ENCODE measurements around the gene SPI1. TPM values are rescaled to one million over a fixed set of nuclear protein-coding genes. Genes with fewer than 3 reads are reported as not detected.

The SPI1 gene
- total and polyA plus RNA-seq, 2 experiments from 2014 or later, result 0.30 TPM; not detected in 1

GRCh38 chr11:47306484-47306844 is 71.9 kb downstream of the SPI1 start:
- no peaks in the 10 kb centered on the region for H3K79me2 ChIP-seq (ENCODE audit: insufficient read depth)
- no peak overlapping the region for H2AFZ ChIP-seq
- TF ChIP-seq EZH2phosphoT487 (IDR thresholded peaks at IDR 0.05; ENCODE audit: insufficient read depth, low read depth) (no peak), EZH2 (IDR thresholded peaks at IDR 0.05; ENCODE audit: insufficient read depth, poor library complexity, severe bottlenecking) (no peak)
- in situ Hi-C loops (cut with MboI), result no loop called here
- no peaks in the 10 kb centered on the region for H3K27me3 ChIP-seq (replicated peaks; ENCODE audit: insufficient read depth)
- no peak for DNase-seq
- no peak overlapping the region for H3K4me2 ChIP-seq (ENCODE audit: unreplicated experiment)
- peaks cover 4% of the 10 kb centered on the region for H3K9me3 ChIP-seq (ENCODE audit: low read depth)
- no peaks in the 10 kb centered on the region for H3F3A ChIP-seq (ENCODE audit: insufficient read depth)
- no peak overlapping the region for H3K9ac ChIP-seq
- no peaks in the 10 kb centered on the region for H3K9me2 ChIP-seq (ENCODE audit: insufficient read depth)
- H3K4me3 ChIP-seq, result no peak overlapping the region
- WGBS, 2 experiments (ENCODE audit: low coverage in 1 of 2, low lambda C conversion rate in 2 of 2, missing lambda C conversion rate in 2 of 2), result 87 to 100% methylated on average over 1 of the region's 1 CpG
- peaks cover 66% of the 10 kb centered on the region for H3K36me3 ChIP-seq (ENCODE audit: low read depth)
- H3K27ac ChIP-seq, result no peak overlapping the region
- H3K4me1 ChIP-seq (ENCODE audit: insufficient read depth), result no peaks in the 10 kb centered on the region
- no peaks in the 10 kb centered on the region for H4K20me1 ChIP-seq (ENCODE audit: insufficient read depth)

DNA sequence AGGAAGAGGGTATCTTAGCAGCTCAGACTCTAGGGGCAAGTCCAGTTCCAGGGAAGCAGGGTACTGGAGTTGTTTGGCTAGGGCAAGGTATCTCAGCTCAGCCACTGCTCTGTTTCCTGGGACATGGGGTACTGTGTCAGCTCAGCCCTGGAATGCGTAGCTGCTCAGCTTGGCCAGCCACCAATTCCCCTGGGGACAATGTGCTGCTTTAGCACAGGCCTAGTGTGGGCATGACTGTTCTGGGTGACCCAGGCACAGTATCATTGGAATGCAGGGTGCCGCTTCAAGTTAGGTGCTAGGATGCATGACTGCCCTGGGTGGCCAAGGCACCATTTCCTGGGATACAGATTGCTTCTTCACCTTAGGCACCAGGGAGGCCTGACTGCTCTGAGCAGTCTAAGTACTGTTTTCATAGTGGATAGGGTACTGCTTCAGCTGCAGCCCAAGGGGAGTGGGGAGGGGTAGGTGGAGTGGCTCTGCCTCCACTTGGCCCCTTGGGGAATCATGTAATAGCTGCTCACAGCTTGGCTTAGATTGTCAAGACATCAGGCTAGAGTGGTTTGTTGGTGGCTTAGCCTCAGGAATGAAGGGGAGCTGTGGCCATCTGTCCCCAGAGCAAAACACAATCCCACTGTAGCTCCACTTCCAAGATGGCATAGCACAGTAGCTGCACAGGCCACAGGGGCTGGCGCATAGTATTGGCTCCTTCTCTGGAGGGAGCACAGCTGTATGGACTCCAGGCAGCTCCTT is 72.4 kb downstream of the SPI1 start:
- H2AFZ ChIP-seq, result no peak overlapping the region
- no peak for DNase-seq
- H3K79me2 ChIP-seq (ENCODE audit: insufficient read depth), result no peaks in the 10 kb centered on the region
- H3F3A ChIP-seq (ENCODE audit: insufficient read depth), result no peaks in the 10 kb centered on the region
- no peak for TF ChIP-seq EZH2 (IDR thresholded peaks at IDR 0.05; ENCODE audit: insufficient read depth, poor library complexity, severe bottlenecking)
- no peak for TF ChIP-seq EZH2phosphoT487 (IDR thresholded peaks at IDR 0.05; ENCODE audit: insufficient read depth, low read depth)
- WGBS, 2 experiments (ENCODE audit: low coverage in 1 of 2, low lambda C conversion rate in 2 of 2, missing lambda C conversion rate in 2 of 2), result 86 to 87% methylated on average over 3 of the region's 3 CpGs
- H3K27me3 ChIP-seq (replicated peaks; ENCODE audit: insufficient read depth), result no peaks in the 10 kb centered on the region
- H3K27ac ChIP-seq, result no peak overlapping the region
- no peak overlapping the region for H3K4me2 ChIP-seq (ENCODE audit: unreplicated experiment)
- H3K9ac ChIP-seq, result no peak overlapping the region
- H3K4me1 ChIP-seq (ENCODE audit: insufficient read depth), result no peaks in the 10 kb centered on the region
- in situ Hi-C loops (cut with MboI), result no loop called here
- H3K4me3 ChIP-seq, result no peak overlapping the region
- peaks cover 4% of the 10 kb centered on the region for H3K9me3 ChIP-seq (ENCODE audit: low read depth)
- no peaks in the 10 kb centered on the region for H3K9me2 ChIP-seq (ENCODE audit: insufficient read depth)
- H4K20me1 ChIP-seq (ENCODE audit: insufficient read depth), result no peaks in the 10 kb centered on the region
- H3K36me3 ChIP-seq (ENCODE audit: low read depth), result peaks cover 60% of the 10 kb centered on the region

Small RNAs within 50 kb of the gene (microRNA-seq; reads per million reads assigned to microRNA genes)
- gene MIR4487 (ENCODE audit: borderline number of aligned reads), result not detected

Small RNAs within 50 kb of the gene (small RNA-seq; reads per million reads assigned to genes)
- gene MIR4487 (ENCODE audit: low read depth, low replicate concordance), result not detected

Other genes with a start within 250 kb of the SPI1 start
- 105 and 131 TPM in 2 replicates for gene ARFGAP2, start 201.7 kb downstream of the SPI1 start, total RNA-seq (2014; rRNA removed; shearing (Covaris generic))
- 44.9 and 45.7 TPM in 2 replicates for gene ARFGAP2, start 201.7 kb downstream of the SPI1 start, polyA plus RNA-seq (2016; fragmentation: Nextera tagmentation; extraction: Ambion mirVana)
- gene PACSIN3, start 192.1 kb downstream of the SPI1 start, total RNA-seq (2014; rRNA removed; shearing (Covaris generic)), result 13.6 and 17.5 TPM in 2 replicates
- gene PACSIN3, start 192.1 kb downstream of the SPI1 start, polyA plus RNA-seq (2016; fragmentation: Nextera tagmentation; extraction: Ambion mirVana), result 9.7 and 12.6 TPM in 2 replicates
- gene DDB2, start 163.6 kb downstream of the SPI1 start, total RNA-seq (2014; rRNA removed; shearing (Covaris generic)), result 24.5 and 34.9 TPM in 2 replicates
- 40.3 and 41.3 TPM in 2 replicates for gene DDB2, start 163.6 kb downstream of the SPI1 start, polyA plus RNA-seq (2016; fragmentation: Nextera tagmentation; extraction: Ambion mirVana)
- 48.4 and 62.6 TPM in 2 replicates for gene ACP2, start 129.7 kb downstream of the SPI1 start, total RNA-seq (2014; rRNA removed; shearing (Covaris generic))
- gene ACP2, start 129.7 kb downstream of the SPI1 start, polyA plus RNA-seq (2016; fragmentation: Nextera tagmentation; extraction: Ambion mirVana), result 29.0 and 30.0 TPM in 2 replicates
- 2.7 and 7.2 TPM in 2 replicates for gene NR1H3, start 120.6 kb downstream of the SPI1 start, total RNA-seq (2014; rRNA removed; shearing (Covaris generic))
- gene NR1H3, start 120.6 kb downstream of the SPI1 start, polyA plus RNA-seq (2016; fragmentation: Nextera tagmentation; extraction: Ambion mirVana), result 4.9 and 5.1 TPM in 2 replicates
- 17.4 and 20.4 TPM in 2 replicates for gene MADD, start 108.4 kb downstream of the SPI1 start, total RNA-seq (2014; rRNA removed; shearing (Covaris generic))
- 8.6 and 9.9 TPM in 2 replicates for gene MADD, start 108.4 kb downstream of the SPI1 start, polyA plus RNA-seq (2016; fragmentation: Nextera tagmentation; extraction: Ambion mirVana)
- gene MYBPC3, start 25.8 kb downstream of the SPI1 start, total RNA-seq (2014; rRNA removed; shearing (Covaris generic)), result not detected in 2 replicates
- gene MYBPC3, start 25.8 kb downstream of the SPI1 start, polyA plus RNA-seq (2016; fragmentation: Nextera tagmentation; extraction: Ambion mirVana), result 0.08 TPM in 1 of 2 replicates, not detected in the other
- 183 and 189 TPM in 2 replicates for gene SLC39A13, start 30.0 kb upstream of the SPI1 start, total RNA-seq (2014; rRNA removed; shearing (Covaris generic))
- 175 and 183 TPM in 2 replicates for gene SLC39A13, start 30.0 kb upstream of the SPI1 start, polyA plus RNA-seq (2016; fragmentation: Nextera tagmentation; extraction: Ambion mirVana)
- gene PSMC3, start 47.9 kb upstream of the SPI1 start, total RNA-seq (2014; rRNA removed; shearing (Covaris generic)), result 139 and 151 TPM in 2 replicates
- gene PSMC3, start 47.9 kb upstream of the SPI1 start, polyA plus RNA-seq (2016; fragmentation: Nextera tagmentation; extraction: Ambion mirVana), result 212 and 220 TPM in 2 replicates
- 0.13 and 0.22 TPM in 2 replicates for gene RAPSN, start 70.6 kb upstream of the SPI1 start, total RNA-seq (2014; rRNA removed; shearing (Covaris generic))
- gene RAPSN, start 70.6 kb upstream of the SPI1 start, polyA plus RNA-seq (2016; fragmentation: Nextera tagmentation; extraction: Ambion mirVana), result 0.11 TPM in 1 of 2 replicates, not detected in the other
- 70.9 and 71.6 TPM in 2 replicates for gene CELF1, start 174.6 kb upstream of the SPI1 start, total RNA-seq (2014; rRNA removed; shearing (Covaris generic))
- 51.7 and 52.0 TPM in 2 replicates for gene CELF1, start 174.6 kb upstream of the SPI1 start, polyA plus RNA-seq (2016; fragmentation: Nextera tagmentation; extraction: Ambion mirVana)
- gene PTPMT1, start 187.1 kb upstream of the SPI1 start, total RNA-seq (2014; rRNA removed; shearing (Covaris generic)), result 68.7 and 90.2 TPM in 2 replicates
- gene PTPMT1, start 187.1 kb upstream of the SPI1 start, polyA plus RNA-seq (2016; fragmentation: Nextera tagmentation; extraction: Ambion mirVana), result 78.4 and 82.2 TPM in 2 replicates
- gene KBTBD4, start 200.4 kb upstream of the SPI1 start, total RNA-seq (2014; rRNA removed; shearing (Covaris generic)), result 26.6 and 35.5 TPM in 2 replicates
- gene KBTBD4, start 200.4 kb upstream of the SPI1 start, polyA plus RNA-seq (2016; fragmentation: Nextera tagmentation; extraction: Ambion mirVana), result 16.8 and 18.4 TPM in 2 replicates
- gene NDUFS3, start 200.5 kb upstream of the SPI1 start, total RNA-seq (2014; rRNA removed; shearing (Covaris generic)), result 52.5 and 80.8 TPM in 2 replicates
- gene NDUFS3, start 200.5 kb upstream of the SPI1 start, polyA plus RNA-seq (2016; fragmentation: Nextera tagmentation; extraction: Ambion mirVana), result 74.4 and 84.6 TPM in 2 replicates
- not detected in 2 replicates for gene FAM180B, start 208.1 kb upstream of the SPI1 start, total RNA-seq (2014; rRNA removed; shearing (Covaris generic))
- not detected in 2 replicates for gene FAM180B, start 208.1 kb upstream of the SPI1 start, polyA plus RNA-seq (2016; fragmentation: Nextera tagmentation; extraction: Ambion mirVana)
- gene C1QTNF4, start 215.9 kb upstream of the SPI1 start, total RNA-seq (2014; rRNA removed; shearing (Covaris generic)), result 0.11 TPM in 1 of 2 replicates, not detected in the other
- not detected in 2 replicates for gene C1QTNF4, start 215.9 kb upstream of the SPI1 start, polyA plus RNA-seq (2016; fragmentation: Nextera tagmentation; extraction: Ambion mirVana)